Nucleus accumbens (tissue), 56 donors: Measurements from ENCODE around the gene ADAMTS1.
A peak's percentile ranks its signal among the peaks of the same experiment; 100 is the strongest.
"Not testable (repeated sequence)": the region's sequence is repeated elsewhere in the genome, so short reads cannot be mapped to it uniquely, and the experiment has no call there.

Experiments used
- DNase-seq, 56 donors: peaks; one replicate each; lab custom pipeline; 2025; lab: John Stamatoyannopoulos, UW

Gene ADAMTS1

GRCh38 chr21:26845066-26845758, at the start of gene ADAMTS1:
Gene ADAMTS1 (minus strand): TSS chr21:26845409. CDS start chr21:26844954, 455 bp downstream.
- peak in 55 of 56 donors; percentile 39 to 99 (median 91) for DNase-seq

- no peak for DNase-seq
Measured at GRCh38 chr21:26892151-26892550, 46.9 kb upstream of the ADAMTS1 start.

- DNase-seq: no peak
Measured at GRCh38 chr21:26888931-26889330, 43.7 kb upstream of the ADAMTS1 start.

- DNase-seq: no peak
Measured at GRCh38 chr21:26888256-26888655, 43.0 kb upstream of the ADAMTS1 start.

- no peak for DNase-seq
Measured at GRCh38 chr21:26887251-26887650, 42.0 kb upstream of the ADAMTS1 start.

- DNase-seq: no peak
Measured at GRCh38 chr21:26884436-26884835, 39.2 kb upstream of the ADAMTS1 start.

DNA sequence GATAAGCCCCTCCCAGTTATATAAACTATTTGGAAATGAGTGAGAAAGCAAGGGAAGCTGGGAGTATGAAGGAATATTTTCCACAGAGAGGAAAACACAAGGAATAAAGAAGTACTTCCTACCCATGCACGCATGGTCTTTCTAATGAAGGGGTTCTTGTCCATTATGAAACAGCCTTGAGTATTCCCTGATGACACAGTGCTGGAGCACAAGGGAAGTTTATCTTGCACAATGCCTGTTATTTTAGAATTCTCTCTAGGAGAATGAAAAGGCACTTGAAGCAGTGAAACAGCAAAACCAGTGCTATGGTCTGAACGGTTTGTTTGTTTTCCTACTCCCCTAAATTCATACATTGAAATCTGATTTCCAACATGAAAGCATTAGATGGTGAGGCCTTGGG, 38.6 kb upstream of the ADAMTS1 start:
- DNase-seq: no peak

DNA sequence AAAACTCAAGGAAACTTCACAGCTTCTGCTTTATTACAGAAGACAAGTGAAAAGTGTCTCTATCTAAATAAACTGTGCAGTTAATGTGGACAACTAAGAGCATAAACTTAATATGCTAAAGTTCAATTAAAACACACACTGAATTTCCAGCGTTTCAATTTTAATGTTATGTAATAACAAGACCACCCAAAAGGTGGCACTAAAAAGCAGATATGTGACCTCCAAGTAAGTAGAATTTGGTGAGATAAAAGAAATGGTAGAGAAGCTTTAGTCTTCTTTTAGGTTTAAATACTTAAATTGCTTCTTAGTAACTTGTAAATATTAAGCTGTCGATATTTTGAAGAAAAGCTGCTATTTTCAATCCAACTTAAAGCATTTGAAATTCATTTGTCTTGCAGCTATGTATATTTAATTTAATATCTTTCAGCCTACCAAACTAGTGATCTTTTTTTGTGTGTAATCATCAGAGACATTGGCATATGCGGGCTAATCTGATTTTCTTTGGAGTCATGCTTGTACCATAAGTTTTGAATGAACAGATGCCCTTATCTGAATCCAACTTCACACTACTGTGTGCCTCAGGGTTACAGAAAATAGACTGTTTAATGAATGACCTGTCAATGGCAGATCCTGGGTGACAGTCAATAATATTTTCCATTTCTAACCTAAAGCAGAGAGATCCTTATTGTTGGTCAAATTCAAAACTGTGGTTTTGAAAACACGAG, 36.5 kb upstream of the ADAMTS1 start:
- DNase-seq: no peak

- DNase-seq: no peak
Measured at GRCh38 chr21:26877018-26877417, 31.8 kb upstream of the ADAMTS1 start.

GRCh38 chr21:26874347-26874746, 29.1 kb upstream of the ADAMTS1 start:
- DNase-seq: no peak

DNA sequence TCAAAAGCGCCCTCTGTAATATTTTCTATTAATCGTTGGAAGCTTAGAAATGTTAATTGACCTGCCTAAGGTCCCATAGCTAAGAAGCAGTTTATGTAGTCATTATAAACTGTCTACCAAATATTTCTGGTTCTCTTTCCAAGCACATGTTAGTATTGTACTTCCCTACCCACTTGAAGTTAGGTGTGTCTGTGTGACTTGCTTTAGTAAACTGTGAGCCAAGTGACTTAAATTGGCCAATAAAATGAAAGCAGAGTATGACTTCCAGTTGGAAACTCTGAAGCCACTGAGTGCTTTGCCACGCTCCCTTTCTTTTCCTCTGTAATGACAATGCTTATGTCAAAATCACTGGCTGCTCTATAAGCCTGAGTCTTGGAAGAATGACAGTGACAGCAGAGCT, 20.6 kb upstream of the ADAMTS1 start:
- DNase-seq: no peak

- DNase-seq: not testable (repeated sequence)
Measured at GRCh38 chr21:26856871-26857350, 11.7 kb upstream of the ADAMTS1 start.

DNA sequence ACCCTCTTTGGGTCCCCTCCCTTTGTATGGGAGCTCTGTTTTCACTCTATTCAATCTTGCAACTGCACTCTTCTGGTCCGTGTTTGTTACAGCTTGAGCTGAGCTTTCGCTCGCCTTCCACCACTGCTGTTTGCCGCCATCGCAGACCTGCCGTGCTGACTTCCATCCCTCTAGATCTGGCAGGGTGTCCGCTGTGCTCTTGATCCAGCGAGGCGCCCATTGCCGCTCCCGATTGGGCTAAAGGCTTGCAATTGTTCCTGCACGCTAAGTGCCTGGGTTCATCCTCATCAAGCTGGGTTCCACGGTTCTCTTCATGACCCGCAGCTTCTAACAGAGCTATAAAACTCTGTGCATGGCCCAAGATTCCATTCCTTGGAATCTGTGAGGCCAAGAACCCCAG, 9.5 kb upstream of the ADAMTS1 start:
- DNase-seq: not testable (repeated sequence)

DNA sequence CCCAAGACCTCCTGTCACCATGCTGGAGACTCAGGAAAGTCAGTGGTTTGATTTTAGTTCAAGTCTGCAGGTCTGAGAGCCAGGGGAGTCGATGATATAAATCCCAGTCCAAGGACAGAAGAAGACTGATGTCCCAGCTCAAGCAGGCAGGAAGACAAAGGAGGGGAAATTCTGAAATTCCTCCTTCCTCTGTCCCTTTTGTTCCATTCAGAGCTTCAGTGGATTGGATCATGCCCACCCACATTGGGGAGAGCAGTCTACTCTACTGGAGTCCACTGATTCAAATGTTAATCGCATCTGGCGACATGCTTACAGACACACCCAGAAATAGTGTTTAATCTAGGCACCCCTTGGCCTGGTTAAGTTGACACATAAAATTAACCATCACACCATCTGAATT, 7.2 kb upstream of the ADAMTS1 start:
- DNase-seq: no peak

GRCh38 chr21:26851109-26851944, 6.1 kb upstream of the ADAMTS1 start:
- peak in 7 of 56 donors; percentile 9 to 32 (median 23) for DNase-seq

DNA sequence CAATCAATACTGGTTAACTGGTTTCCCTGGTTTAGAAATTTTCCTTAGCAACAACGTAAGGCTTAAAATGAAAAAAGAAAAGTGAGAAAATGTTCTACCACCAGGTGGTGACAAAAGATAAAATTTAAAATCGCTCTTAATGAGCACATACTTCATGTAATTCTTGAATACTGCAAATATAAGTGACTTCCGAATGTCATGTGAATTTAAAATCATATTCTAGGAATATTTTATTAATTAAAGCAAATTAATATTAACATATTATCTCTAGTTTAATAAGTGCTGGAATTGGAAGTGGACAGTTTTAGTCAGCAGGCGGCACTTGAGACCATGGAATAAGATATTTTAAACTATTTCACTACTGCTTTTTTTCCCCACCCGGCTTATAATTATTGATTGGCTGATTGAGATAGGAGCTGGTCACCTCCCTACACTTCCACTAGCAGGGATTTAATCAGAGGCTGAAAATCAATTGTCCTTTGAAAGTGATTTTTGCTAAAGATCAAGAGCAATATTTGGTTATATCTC, 5.0 kb upstream of the ADAMTS1 start:
- no peak for DNase-seq

DNA sequence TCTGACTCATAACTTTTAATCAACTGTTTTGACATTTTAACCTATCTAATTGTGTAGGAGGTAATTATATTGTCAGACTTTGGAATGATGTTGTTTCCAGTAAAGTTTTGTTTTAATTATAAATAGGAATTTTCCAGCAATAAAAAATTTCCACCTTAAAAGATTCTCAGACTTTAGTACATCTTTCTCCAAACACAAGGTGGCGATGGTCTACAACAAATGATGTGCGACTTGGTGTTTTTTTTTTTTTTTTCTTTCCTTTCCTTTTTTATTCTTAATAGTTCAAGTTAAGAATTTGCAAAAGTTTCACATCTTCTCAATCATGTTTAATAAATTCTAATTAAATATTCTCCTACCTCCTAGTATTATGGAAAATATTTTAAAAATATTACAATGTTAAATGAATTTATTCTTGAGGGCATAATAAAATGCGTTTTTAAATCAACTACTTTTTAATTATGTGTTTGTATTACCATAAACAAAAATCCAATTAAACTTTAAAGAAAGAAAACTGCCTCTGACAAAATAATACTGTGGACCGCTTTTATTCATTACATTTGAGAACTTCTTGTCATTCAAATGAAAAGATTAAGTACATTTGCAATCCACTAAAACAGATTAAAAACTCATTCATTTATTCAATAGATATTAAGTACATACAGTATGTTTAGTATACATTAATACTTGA, 4.4 kb upstream of the ADAMTS1 start:
- peak in 3 of 56 donors; percentile 7 to 15 (median 13) for DNase-seq

- DNase-seq: no peak
Measured at GRCh38 chr21:26847921-26848320, 2.7 kb upstream of the ADAMTS1 start.

GRCh38 chr21:26847002-26847401, 1.8 kb upstream of the ADAMTS1 start:
- peak in 2 of 56 donors; percentile 31 to 34 for DNase-seq
